ENCODE measurements around the gene SH2D3C. TPM values are rescaled to one million over a fixed set of nuclear protein-coding genes. Genes with fewer than 3 reads are reported as not detected.
A peak's percentile ranks its signal among the peaks of the same experiment; 100 is the strongest.

Gene SH2D3C
- total and polyA plus RNA-seq, 2 donors from 2014 or later: 13.7 to 27.7 TPM

DNA sequence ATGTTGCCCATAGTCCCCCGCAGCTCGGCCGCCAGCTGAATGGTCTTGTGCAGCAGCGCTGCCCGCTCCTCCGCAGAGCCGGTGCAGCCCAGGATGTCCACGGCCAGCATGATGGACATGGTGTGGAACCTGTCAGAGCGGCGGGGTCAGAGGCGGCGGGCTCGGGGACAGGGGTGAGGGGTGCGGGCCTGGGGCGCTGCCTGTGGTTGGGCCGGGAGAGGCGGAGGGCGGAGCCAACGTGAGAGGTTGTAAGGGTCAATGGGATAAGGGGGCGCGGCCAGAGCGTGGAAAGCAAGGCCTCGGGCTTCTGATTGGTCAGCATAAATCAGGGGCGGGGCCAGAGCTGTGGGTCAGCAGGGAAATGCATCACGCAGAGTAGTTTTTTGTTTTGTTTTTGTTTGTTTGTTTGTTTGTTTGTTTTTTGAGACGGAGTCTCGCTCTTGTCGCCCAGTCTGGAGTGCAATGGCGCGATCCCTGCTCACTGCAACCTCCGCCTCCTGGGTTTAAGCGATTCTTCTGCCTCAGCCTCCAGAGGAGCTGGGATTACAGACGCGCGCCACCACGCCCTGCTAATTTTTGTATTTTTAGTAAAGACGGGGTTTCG lies 36.5 kb downstream of the SH2D3C start:
- H3K4me3 ChIP-seq (ENCODE audit: low read length in 3 of 3): peak overlapping the region in 1 of 3 donors; percentile 33
- peaks cover 0 to 3% (median 0%) of the 10 kb centered on the region in 3 donors for H3K4me1 ChIP-seq (ENCODE audit: control insufficient read depth in 2 of 3, insufficient read depth in 2 of 3, low read depth in 1 of 3, low read length in 3 of 3)
- peak; percentile 84 to 93 (median 89) for DNase-seq
- H3K36me3 ChIP-seq (ENCODE audit: control insufficient read depth in 2 of 3, insufficient read depth in 3 of 3, low read length in 3 of 3): no peaks in the 10 kb centered on the region
- TF ChIP-seq, protein P1, sequence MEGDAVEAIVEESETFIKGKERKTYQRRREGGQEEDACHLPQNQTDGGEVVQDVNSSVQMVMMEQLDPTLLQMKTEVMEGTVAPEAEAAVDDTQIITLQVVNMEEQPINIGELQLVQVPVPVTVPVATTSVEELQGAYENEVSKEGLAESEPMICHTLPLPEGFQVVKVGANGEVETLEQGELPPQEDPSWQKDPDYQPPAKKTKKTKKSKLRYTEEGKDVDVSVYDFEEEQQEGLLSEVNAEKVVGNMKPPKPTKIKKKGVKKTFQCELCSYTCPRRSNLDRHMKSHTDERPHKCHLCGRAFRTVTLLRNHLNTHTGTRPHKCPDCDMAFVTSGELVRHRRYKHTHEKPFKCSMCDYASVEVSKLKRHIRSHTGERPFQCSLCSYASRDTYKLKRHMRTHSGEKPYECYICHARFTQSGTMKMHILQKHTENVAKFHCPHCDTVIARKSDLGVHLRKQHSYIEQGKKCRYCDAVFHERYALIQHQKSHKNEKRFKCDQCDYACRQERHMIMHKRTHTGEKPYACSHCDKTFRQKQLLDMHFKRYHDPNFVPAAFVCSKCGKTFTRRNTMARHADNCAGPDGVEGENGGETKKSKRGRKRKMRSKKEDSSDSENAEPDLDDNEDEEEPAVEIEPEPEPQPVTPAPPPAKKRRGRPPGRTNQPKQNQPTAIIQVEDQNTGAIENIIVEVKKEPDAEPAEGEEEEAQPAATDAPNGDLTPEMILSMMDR (IDR thresholded peaks at IDR 0.05; ENCODE audit: borderline replicate concordance, extremely low read depth, insufficient read depth): no peak
- FAIRE-seq: no peak
- intact Hi-C loops (cut with DNase I): loop anchor here (5.0 kb wide), 1 partner anchor 35 kb away; the partner anchor contains the start of gene SH2D3C
- no peak overlapping the region for H3K27ac ChIP-seq (ENCODE audit: low read depth in 2 of 2, low read length in 2 of 2)
- H3K9ac ChIP-seq (ENCODE audit: low read length in 3 of 3): no peak overlapping the region
- H3K9me3 ChIP-seq (ENCODE audit: control insufficient read depth in 2 of 3, insufficient read depth in 1 of 3, low read length in 3 of 3): no peaks in the 10 kb centered on the region
- H3K27me3 ChIP-seq (ENCODE audit: control insufficient read depth, insufficient read depth, low read length): no peaks in the 10 kb centered on the region

DNA sequence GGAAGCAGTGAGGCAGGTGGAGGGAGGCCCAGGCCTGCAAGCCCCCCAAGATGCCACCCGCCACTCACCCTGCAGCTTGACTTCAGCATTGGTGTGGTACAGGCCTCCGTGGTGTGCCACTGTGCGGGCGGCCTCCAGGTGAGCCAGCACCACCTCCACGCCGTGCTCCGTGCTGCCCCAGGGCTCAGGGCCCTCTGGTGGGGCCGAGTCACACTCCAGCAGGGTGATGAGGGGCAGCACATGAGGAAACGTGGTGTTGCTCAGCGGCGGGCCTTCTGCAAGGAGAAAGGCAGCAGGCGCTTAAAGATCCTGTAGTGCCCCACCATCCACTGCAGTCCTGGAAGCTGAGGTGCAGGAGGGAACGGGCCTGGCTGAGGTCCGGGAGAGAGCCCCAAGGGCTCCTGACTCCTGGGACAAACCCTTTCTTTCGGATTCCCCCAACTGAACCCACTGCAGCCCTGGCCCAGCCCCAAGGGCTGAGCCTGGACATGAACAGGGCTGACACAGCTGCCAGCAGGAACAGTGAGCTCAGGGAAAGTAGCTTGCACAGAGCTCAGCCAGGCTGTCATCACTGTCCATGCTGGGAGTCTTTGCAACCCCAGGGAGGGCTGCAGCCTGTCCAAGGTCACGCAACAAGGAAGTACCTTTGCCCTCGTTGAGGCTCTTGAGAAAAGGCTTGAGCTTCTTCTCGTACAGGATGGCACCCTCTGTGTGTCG lies 38.7 kb downstream of the SH2D3C start:
- Histone ChIP-seq H3K4me1 (ENCODE audit: control insufficient read depth in 2 of 3, insufficient read depth in 2 of 3, low read depth in 1 of 3, low read length in 3 of 3) (peaks cover 0 to 6% (median 0%) of the 10 kb centered on the region in 3 donors), H3K4me3 (ENCODE audit: low read length in 3 of 3) (no peak overlapping the region), H3K27me3 (ENCODE audit: control insufficient read depth, insufficient read depth, low read length) (no peaks in the 10 kb centered on the region), H3K9ac (ENCODE audit: low read length in 3 of 3) (no peak overlapping the region), H3K36me3 (ENCODE audit: control insufficient read depth in 2 of 3, insufficient read depth in 3 of 3, low read length in 3 of 3) (no peaks in the 10 kb centered on the region), H3K9me3 (ENCODE audit: control insufficient read depth in 2 of 3, insufficient read depth in 1 of 3, low read length in 3 of 3) (no peaks in the 10 kb centered on the region), H3K27ac (ENCODE audit: low read depth in 2 of 2, low read length in 2 of 2) (no peak overlapping the region)
- TF ChIP-seq, protein P1 (IDR thresholded peaks at IDR 0.05; ENCODE audit: borderline replicate concordance, extremely low read depth, insufficient read depth): no peak
- DNase-seq (peak in 1 of 5 donors; percentile 47), FAIRE-seq (no peak)
- intact Hi-C loops (cut with DNase I): loop anchor here (5.0 kb wide), 1 partner anchor 38 kb away; the partner anchor contains the start of gene SH2D3C

DNA sequence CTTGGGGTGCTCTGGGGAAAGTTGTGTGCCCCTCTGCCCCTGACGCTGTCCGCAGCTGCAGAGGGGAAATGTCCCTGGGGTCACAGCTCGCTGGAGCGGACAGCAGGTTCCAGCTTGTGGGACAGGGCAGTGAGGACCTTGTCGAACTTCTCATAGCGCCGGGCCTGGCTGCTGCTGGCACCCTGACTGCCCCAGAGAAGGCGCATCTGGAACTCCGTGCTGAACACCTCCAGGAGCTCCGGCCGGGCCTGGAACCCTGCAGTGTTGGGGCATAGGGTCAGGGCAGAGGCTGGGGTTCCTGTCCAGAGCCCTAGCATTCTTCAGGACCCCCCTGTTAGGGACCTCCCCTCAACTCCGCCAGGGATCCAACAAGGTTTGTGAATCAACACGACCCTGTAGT lies 39.8 kb downstream of the SH2D3C start:
- peak in 1 of 5 donors; percentile 46 for DNase-seq
- TF ChIP-seq, protein P1 (IDR thresholded peaks at IDR 0.05; ENCODE audit: borderline replicate concordance, extremely low read depth, insufficient read depth): no peak
- Histone ChIP-seq H3K4me1 (ENCODE audit: control insufficient read depth in 2 of 3, insufficient read depth in 2 of 3, low read depth in 1 of 3, low read length in 3 of 3) (peaks cover 0 to 13% (median 7%) of the 10 kb centered on the region in 3 donors), H3K9me3 (ENCODE audit: control insufficient read depth in 2 of 3, insufficient read depth in 1 of 3, low read length in 3 of 3) (no peaks in the 10 kb centered on the region), H3K9ac (ENCODE audit: low read length in 3 of 3) (no peak overlapping the region), H3K27ac (ENCODE audit: low read depth in 2 of 2, low read length in 2 of 2) (no peak overlapping the region), H3K4me3 (ENCODE audit: low read length in 3 of 3) (no peak overlapping the region), H3K27me3 (ENCODE audit: control insufficient read depth, insufficient read depth, low read length) (no peaks in the 10 kb centered on the region), H3K36me3 (ENCODE audit: control insufficient read depth in 2 of 3, insufficient read depth in 3 of 3, low read length in 3 of 3) (no peaks in the 10 kb centered on the region)
- FAIRE-seq: no peak
- intact Hi-C loops (cut with DNase I): no loop called here
